PC-3 (cell line): ENCODE measurements around the gene SDK1. TPM values are rescaled to one million over a fixed set of nuclear protein-coding genes. Genes with fewer than 3 reads are reported as not detected.

Experiments used
- ATAC-seq: fragments of 200-7000 bp; cut with Tn5 transposase; 2 replicates; pipeline ENCODE4 v1.9.1; 2020; ENCODE audit warnings: mild to moderate bottlenecking, moderate library complexity
- BruUV-seq: library from RNA; stranded (reverse); fragments of 400-500 nt; replicated peaks from 2 replicates; lab custom pipeline; 2021; lab: Mats Ljungman, UMichigan
- CTCF ChIA-PET: fragments of 300-600 bp; sonication (Branson Sonifier 250); formaldehyde crosslinking; loops from one replicate; lab custom pipeline; 2022; ENCODE audit warnings: antibody characterized with exemption; lab: Charles Lee
- POLR2A ChIA-PET: fragments of 300-600 bp; sonication (Branson Sonifier 250); formaldehyde crosslinking; loops from one replicate; lab custom pipeline; 2022; ENCODE audit warnings: antibody characterized with exemption; ENCODE audit not compliant: unreplicated experiment; lab: Charles Lee
- DNase-seq: peaks from one replicate; pipeline ENCODE4 v3.0.0-alpha.2; 2015
- H2AFZ ChIP-seq: fragments of 300-600 bp; sonication (generic); 2 replicates; pipeline ENCODE4 v1.6.0; 2016; ENCODE audit warnings: antibody characterized with exemption, low read length
- H3F3A ChIP-seq: fragments of 300-600 bp; sonication (generic); one replicate; pipeline ENCODE4 v1.6.0; 2017; ENCODE audit warnings: antibody characterized with exemption, low read length, control low read depth, mild to moderate bottlenecking; ENCODE audit not compliant: unreplicated experiment
- H3K27ac ChIP-seq: fragments of 300-600 bp; sonication (generic); 2 replicates; pipeline ENCODE4 v1.5.1; 2016; ENCODE audit warnings: mild to moderate bottlenecking, low read length
- H3K27me3 ChIP-seq: fragments of 300-600 bp; sonication (generic); 2 replicates; pipeline ENCODE4 v1.6.1; 2016; ENCODE audit warnings: low read length, mixed read lengths
- H3K36me3 ChIP-seq: fragments of 300-600 bp; sonication (generic); 2 replicates; pipeline ENCODE4 v1.6.1; 2016; ENCODE audit warnings: low read depth, mixed run types, low read length, mixed read lengths
- H3K4me1 ChIP-seq: fragments of 300-600 bp; sonication (generic); 2 replicates; pipeline ENCODE4 v1.5.1; 2016; ENCODE audit warnings: low read length; ENCODE audit not compliant: insufficient read depth
- H3K4me2 ChIP-seq: fragments of 300-600 bp; sonication (generic); 2 replicates; pipeline ENCODE4 v1.6.0; 2016; ENCODE audit warnings: low read length
- H3K4me3 ChIP-seq: fragments of 300-600 bp; sonication (generic); 2 replicates; pipeline ENCODE4 v1.5.1; 2016; ENCODE audit warnings: mild to moderate bottlenecking, low read length, mixed read lengths
- H3K79me2 ChIP-seq: fragments of 300-600 bp; sonication (generic); 2 replicates; pipeline ENCODE4 v1.6.1; 2017; ENCODE audit warnings: low read length, mixed read lengths
- H3K9ac ChIP-seq: fragments of 300-600 bp; sonication (generic); 2 replicates; pipeline ENCODE4 v1.6.0; 2016; ENCODE audit warnings: mild to moderate bottlenecking, low read length
- H3K9me2 ChIP-seq: fragments of 300-600 bp; sonication (generic); replicated peaks from 2 replicates; pipeline ENCODE4 v1.6.1; 2016; ENCODE audit warnings: mixed run types, low read length, mixed read lengths
- H3K9me3 ChIP-seq: fragments of 300-600 bp; sonication (generic); 2 replicates; pipeline ENCODE4 v1.6.1; 2016; ENCODE audit warnings: low read length, mixed read lengths
- H4K20me1 ChIP-seq: fragments of 300-600 bp; sonication (generic); 2 replicates; pipeline ENCODE4 v1.6.1; 2016; ENCODE audit warnings: low read length, mixed read lengths
- CTCF ChIP-seq: fragments of 300-600 bp; sonication (generic); conservative IDR thresholded peaks from 2 replicates; pipeline ENCODE4 v1.5.1; 2017; ENCODE audit warnings: antibody characterized with exemption, low read depth, mild to moderate bottlenecking, low read length
- EZH2 ChIP-seq: fragments of 300-600 bp; sonication (generic); IDR thresholded peaks from one replicate; pipeline ENCODE4 v1.6.1; 2017; ENCODE audit warnings: antibody characterized with exemption, mild to moderate bottlenecking, low read length; ENCODE audit not compliant: unreplicated experiment
- EZH2phosphoT487 ChIP-seq: fragments of 300-600 bp; sonication (generic); IDR thresholded peaks from 2 replicates; pipeline ENCODE4 v1.6.1; 2018; ENCODE audit warnings: mild to moderate bottlenecking, antibody characterized with exemption, low read length, borderline replicate concordance
- intact Hi-C: fragments of 100-400 bp; cut with micrococcal nuclease; formaldehyde crosslinking; loops from 2 replicates; pipeline ENCODE4 v1.9.0; 2023
- total RNA-seq: library from RNA; depleted of rRNA; stranded (reverse); fragments of >200 nt; gene quantifications from 2 replicates; pipeline ENCODE4 v1.2.3, GENCODE V29; 2014

Gene SDK1
- total RNA-seq, 1 experiment from 2014 or later, result 2.8 TPM

- Histone ChIP-seq H3K9me3 (no peaks in the 10 kb centered on the region), H3K27ac (no peak overlapping the region), H4K20me1 (no peaks in the 10 kb centered on the region), H2AFZ (no peak overlapping the region), H3K4me3 (no peak overlapping the region), H3K9ac (no peak overlapping the region), H3K4me2 (no peak overlapping the region), H3K4me1 (no peaks in the 10 kb centered on the region), H3K9me2 (no peaks in the 10 kb centered on the region), H3K36me3 (no peaks in the 10 kb centered on the region), H3F3A (no peaks in the 10 kb centered on the region), H3K27me3 (no peaks in the 10 kb centered on the region), H3K79me2 (no peaks in the 10 kb centered on the region)
- TF ChIP-seq CTCF, result no peak
- no peak for TF ChIP-seq EZH2phosphoT487
- ATAC-seq (no peak), DNase-seq (no peak)
- BruUV-seq, result no TSS peak
- CTCF ChIA-PET, result no interaction called here
- POLR2A ChIA-PET, result no interaction called here
- intact Hi-C loops, result no loop called here
These were observed 831.2 kb downstream of the SDK1 start for GRCh38 chr7:4132221-4132620.

- DNase-seq, result no peak
- no peaks in the 10 kb centered on the region for H3K79me2 ChIP-seq
- ATAC-seq, result no peak
- H3K9me2 ChIP-seq, result no peaks in the 10 kb centered on the region
- H4K20me1 ChIP-seq, result no peaks in the 10 kb centered on the region
- H3K4me3 ChIP-seq, result no peak overlapping the region
- H3K27me3 ChIP-seq, result no peaks in the 10 kb centered on the region
- no peaks in the 10 kb centered on the region for H3K9me3 ChIP-seq
- no peak overlapping the region for H3K27ac ChIP-seq
- ChIA-PET POLR2A (no interaction called here), CTCF (no interaction called here)
- no peaks in the 10 kb centered on the region for H3F3A ChIP-seq
- H3K9ac ChIP-seq, result no peak overlapping the region
- no TSS peak for BruUV-seq
- no peak for TF ChIP-seq EZH2phosphoT487
- TF ChIP-seq CTCF, result no peak
- no peak for TF ChIP-seq EZH2
- intact Hi-C loops, result no loop called here
- no peak overlapping the region for H3K4me2 ChIP-seq
- H2AFZ ChIP-seq, result no peak overlapping the region
- H3K36me3 ChIP-seq, result no peaks in the 10 kb centered on the region
- no peaks in the 10 kb centered on the region for H3K4me1 ChIP-seq
These were observed 832.5 kb downstream of the SDK1 start for GRCh38 chr7:4133491-4134044.

GRCh38 chr7:4134204-4134603 lies 833.2 kb downstream of the SDK1 start:
- ATAC-seq, result no peak
- POLR2A ChIA-PET, result no interaction called here

More at GRCh38 chr7:4134204-4134603, 833.2 kb downstream of the SDK1 start:
- TF ChIP-seq CTCF (no peak), EZH2phosphoT487 (no peak), EZH2 (no peak)
- H3K27me3 ChIP-seq, result no peaks in the 10 kb centered on the region
- no peak for DNase-seq
- no peak overlapping the region for H3K9ac ChIP-seq
- no peaks in the 10 kb centered on the region for H3F3A ChIP-seq
- CTCF ChIA-PET, result no interaction called here
- H3K36me3 ChIP-seq, result no peaks in the 10 kb centered on the region
- BruUV-seq, result no TSS peak
- H3K4me1 ChIP-seq, result no peaks in the 10 kb centered on the region
- H3K9me2 ChIP-seq, result no peaks in the 10 kb centered on the region
- no peak overlapping the region for H2AFZ ChIP-seq
- H3K4me2 ChIP-seq, result no peak overlapping the region
- H4K20me1 ChIP-seq, result no peaks in the 10 kb centered on the region
- H3K9me3 ChIP-seq, result no peaks in the 10 kb centered on the region
- no peak overlapping the region for H3K4me3 ChIP-seq
- H3K79me2 ChIP-seq, result no peaks in the 10 kb centered on the region
- intact Hi-C loops, result no loop called here
- H3K27ac ChIP-seq, result no peak overlapping the region
